ENCODE results near the gene FAM124A. TPM values are rescaled to one million over a fixed set of nuclear protein-coding genes. Genes with fewer than 3 reads are reported as not detected.

The FAM124A gene
- total and polyA plus RNA-seq, 8 donors = 2.4 to 9.3 (median 5.7) TPM

GRCh38 chr13:51178456-51179074 lies 43.6 kb upstream of the FAM124A start:
- no peaks in the 10 kb centered on the region for H3K36me3 ChIP-seq

GRCh38 chr13:51179432-51179971 lies 42.7 kb upstream of the FAM124A start:
- no peaks in the 10 kb centered on the region for H3K36me3 ChIP-seq
- DNase-seq = no peak
- H3K27ac ChIP-seq = no peak overlapping the region
- ATAC-seq = no peak
- no peaks in the 10 kb centered on the region for H3K4me1 ChIP-seq
- intact Hi-C loops (cut with DNase I) = no loop called here
- no peak for TF ChIP-seq CTCF (IDR thresholded peaks at IDR 0.05)
- no peaks in the 10 kb centered on the region for H3K9me3 ChIP-seq
- H3K4me3 ChIP-seq = no peak overlapping the region
- no peaks in the 10 kb centered on the region for H3K27me3 ChIP-seq

More at GRCh38 chr13:51178456-51179074, 43.6 kb upstream of the FAM124A start:
- H3K27me3 ChIP-seq = no peaks in the 10 kb centered on the region
- DNase-seq = no peak
- H3K4me3 ChIP-seq = no peak overlapping the region
- TF ChIP-seq CTCF (IDR thresholded peaks at IDR 0.05) = no peak
- no peaks in the 10 kb centered on the region for H3K9me3 ChIP-seq
- no peak for ATAC-seq
- H3K27ac ChIP-seq = no peak overlapping the region
- intact Hi-C loops (cut with DNase I) = no loop called here
- H3K4me1 ChIP-seq = no peaks in the 10 kb centered on the region

- DNase-seq (no peak), ATAC-seq (no peak)
- Histone ChIP-seq H3K9me3 (no peaks in the 10 kb centered on the region), H3K27me3 (no peaks in the 10 kb centered on the region), H3K27ac (no peak overlapping the region), H3K36me3 (no peaks in the 10 kb centered on the region), H3K4me3 (no peak overlapping the region), H3K4me1 (no peaks in the 10 kb centered on the region)
- intact Hi-C loops (cut with DNase I) = no loop called here
- TF ChIP-seq CTCF (IDR thresholded peaks at IDR 0.05) = no peak
Measured at GRCh38 chr13:51180853-51181511, 41.2 kb upstream of the FAM124A start.

- Histone ChIP-seq H3K4me3 (no peak overlapping the region), H3K27ac (no peak overlapping the region), H3K9me3 (no peaks in the 10 kb centered on the region), H3K36me3 (no peaks in the 10 kb centered on the region), H3K27me3 (no peaks in the 10 kb centered on the region), H3K4me1 (no peaks in the 10 kb centered on the region)
- ATAC-seq = no peak
- TF ChIP-seq CTCF (IDR thresholded peaks at IDR 0.05) = no peak
- intact Hi-C loops (cut with DNase I) = no loop called here
- DNase-seq = no peak
Measured at GRCh38 chr13:51181786-51182383, 40.3 kb upstream of the FAM124A start.

GRCh38 chr13:51191743-51192142 lies 30.5 kb upstream of the FAM124A start:
- H3K4me1 ChIP-seq = no peaks in the 10 kb centered on the region
- TF ChIP-seq CTCF (IDR thresholded peaks at IDR 0.05) = no peak
- H3K27ac ChIP-seq = no peak overlapping the region
- no peaks in the 10 kb centered on the region for H3K36me3 ChIP-seq
- no peaks in the 10 kb centered on the region for H3K9me3 ChIP-seq
- ATAC-seq (no peak), DNase-seq (no peak)
- no peaks in the 10 kb centered on the region for H3K27me3 ChIP-seq
- no peak overlapping the region for H3K4me3 ChIP-seq
- intact Hi-C loops (cut with DNase I) = no loop called here
